Fibroblast of skin of abdomen (primary cell): ENCODE measurements around the gene UCP2.
"Not testable (repeated sequence)": the region's sequence is repeated elsewhere in the genome, so short reads cannot be mapped to it uniquely, and the experiment has no call there.

Experiments
- DNase-seq: peaks from one replicate; pipeline ENCODE4 v3.0.0-alpha.2; 2013

The UCP2 gene

GRCh38 chr11:73991471-73992006 lies 8.9 kb upstream of the UCP2 start:
- DNase-seq, result no peak

GRCh38 chr11:73990730-73991129 lies 8.1 kb upstream of the UCP2 start:
- DNase-seq, result no peak

DNA sequence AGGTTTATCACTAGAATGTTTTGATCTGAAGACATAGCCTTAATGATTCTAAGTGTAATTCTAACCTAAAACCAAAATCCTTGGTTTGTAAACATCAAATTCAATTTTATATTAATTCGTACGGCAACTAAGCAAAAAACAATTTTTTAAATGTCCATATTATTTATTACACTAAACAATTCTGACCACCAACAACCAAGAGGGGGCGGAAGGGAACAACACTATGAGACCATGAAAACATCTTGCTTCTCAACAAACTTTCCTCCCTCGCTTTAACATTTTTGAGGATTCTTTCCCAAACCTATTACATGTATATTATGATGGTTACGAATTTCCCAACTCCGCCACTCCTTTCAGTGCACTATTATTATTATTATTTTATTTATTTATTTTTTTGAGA lies 6.5 kb upstream of the UCP2 start:
- no peak for DNase-seq

- DNase-seq, result no peak
Measured at GRCh38 chr11:73988227-73988626, 5.6 kb upstream of the UCP2 start.

- DNase-seq, result not testable (repeated sequence)
Measured at GRCh38 chr11:73985661-73986060, 3.0 kb upstream of the UCP2 start.

DNA sequence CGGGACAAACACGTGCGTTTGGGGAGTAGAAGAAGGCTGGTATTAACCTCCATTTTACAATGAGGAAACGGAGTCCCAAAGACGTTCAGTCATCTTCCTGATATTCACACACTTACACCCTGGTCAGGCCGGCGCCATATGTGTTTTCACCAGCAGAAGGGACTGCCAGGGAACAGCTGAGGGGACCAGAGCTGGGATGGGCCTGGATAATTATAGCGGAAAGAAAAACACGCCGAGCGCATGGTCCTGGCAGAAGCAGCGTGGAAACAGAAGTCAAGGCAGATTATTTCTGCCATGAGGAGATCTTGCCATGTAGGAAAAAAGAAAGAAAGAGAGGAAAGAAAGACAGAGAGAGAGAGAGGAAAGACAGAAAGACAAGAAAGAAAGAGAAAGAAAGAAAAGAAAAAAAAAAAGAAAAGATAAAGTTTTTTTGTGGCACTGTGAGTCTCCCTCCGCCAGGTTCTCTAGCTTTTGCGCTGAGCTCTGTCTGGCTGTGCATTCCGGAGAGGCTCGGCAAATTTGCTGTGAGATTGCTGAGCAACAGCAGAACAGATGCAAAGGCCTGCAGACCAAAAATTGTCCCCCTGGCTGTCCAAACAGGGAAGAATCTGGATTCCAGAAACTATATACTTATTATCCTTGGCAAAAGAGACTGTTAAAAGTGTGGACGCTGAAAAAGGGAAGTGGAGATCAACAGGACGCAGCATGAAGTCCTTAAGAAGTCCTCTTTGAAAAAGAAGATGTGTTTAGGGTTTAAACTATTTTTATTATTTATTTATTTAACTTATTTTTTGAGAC lies 1.3 kb upstream of the UCP2 start:
- no peak for DNase-seq

GRCh38 chr11:73982990-73983740 lies 522 bp upstream of the UCP2 start:
- peak; percentile 79 for DNase-seq

- DNase-seq, result no peak
Measured at GRCh38 chr11:73981051-73981805, 1.4 kb downstream of the UCP2 start.

- DNase-seq, result no peak
Measured at GRCh38 chr11:73980001-73980961, 2.4 kb downstream of the UCP2 start.

DNA sequence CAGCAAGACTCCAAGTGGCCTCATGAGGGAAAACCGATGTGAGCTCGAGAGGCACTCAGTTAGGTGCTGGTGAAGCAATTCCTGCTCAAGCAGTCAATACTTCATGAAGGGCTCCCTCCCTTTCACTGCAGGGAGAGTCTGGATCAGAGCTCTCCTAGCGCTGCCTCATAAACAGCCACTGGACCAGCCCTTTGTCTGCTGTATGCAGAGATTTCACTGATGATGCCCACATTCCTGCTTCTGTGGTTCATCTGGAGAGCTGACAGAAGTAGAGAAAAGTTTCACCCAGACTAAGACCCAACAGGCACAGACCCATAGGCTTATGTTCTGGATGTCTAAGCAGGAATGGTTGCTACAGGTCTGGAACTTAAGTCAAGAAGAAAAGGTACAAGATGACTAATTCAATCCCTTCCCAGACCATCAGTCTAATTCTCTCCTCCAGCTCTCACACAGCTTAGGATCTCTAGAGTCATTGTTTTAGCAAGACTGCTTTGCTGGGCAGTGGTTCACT lies 4.0 kb downstream of the UCP2 start:
- no peak for DNase-seq

GRCh38 chr11:73977856-73978519 lies 4.7 kb downstream of the UCP2 start:
- DNase-seq, result no peak

- DNase-seq, result no peak
Measured at GRCh38 chr11:73976451-73977151, 6.0 kb downstream of the UCP2 start.

DNA sequence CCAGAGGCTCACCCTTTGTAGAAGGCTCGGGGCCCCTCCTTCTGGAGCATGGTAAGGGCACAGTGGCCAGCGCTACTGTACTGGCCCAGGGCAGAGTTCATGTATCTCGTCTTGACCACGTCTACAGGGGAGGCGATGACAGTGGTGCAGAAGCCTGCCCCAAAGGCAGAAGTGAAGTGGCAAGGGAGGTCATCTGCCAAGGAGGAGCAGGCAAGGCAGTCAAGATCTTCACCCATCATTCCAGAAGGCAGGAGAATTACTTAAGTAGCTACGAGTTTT lies 7.2 kb downstream of the UCP2 start:
- no peak for DNase-seq

DNA sequence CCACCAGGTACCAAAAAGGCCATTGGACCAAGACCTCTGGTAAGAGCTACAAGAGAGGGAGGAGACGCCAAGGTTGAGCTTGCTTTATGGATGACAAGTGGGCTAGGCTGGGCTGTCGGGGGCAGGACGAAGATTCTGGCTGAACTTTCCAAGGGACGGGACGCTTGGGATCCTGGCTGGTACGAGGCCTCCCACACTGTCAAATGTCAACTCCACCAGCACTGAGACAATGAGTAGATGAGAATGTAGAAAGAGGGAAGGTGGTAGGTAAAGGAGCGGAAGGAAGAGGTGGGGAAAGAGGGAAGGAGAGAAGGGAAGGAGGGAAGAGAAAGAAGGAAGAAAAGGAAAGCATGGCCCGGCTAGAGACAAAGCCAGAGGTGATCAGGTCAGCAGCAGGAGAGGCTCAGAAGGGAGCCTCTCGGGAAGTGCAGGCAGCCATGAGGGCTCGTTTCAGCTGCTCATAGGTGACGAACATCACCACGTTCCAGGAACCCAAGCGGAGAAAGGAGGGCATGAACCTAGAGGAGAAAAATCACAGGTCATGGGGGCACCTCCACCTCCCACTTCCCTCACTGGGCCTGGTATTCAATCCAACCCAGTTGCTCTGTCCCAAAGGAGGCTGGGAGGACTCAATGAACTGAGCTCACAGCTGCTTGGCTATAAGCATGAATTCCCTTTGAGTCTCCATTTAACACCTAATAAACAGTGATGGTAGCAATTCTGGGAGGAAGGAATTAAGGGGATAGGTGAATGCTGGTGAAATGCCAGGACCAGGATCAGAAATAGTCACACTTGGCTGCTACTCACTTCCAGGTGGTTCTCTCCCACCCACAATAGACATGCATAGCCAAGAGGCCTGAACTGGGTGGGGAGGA lies 7.8 kb downstream of the UCP2 start:
- no peak for DNase-seq

DNA sequence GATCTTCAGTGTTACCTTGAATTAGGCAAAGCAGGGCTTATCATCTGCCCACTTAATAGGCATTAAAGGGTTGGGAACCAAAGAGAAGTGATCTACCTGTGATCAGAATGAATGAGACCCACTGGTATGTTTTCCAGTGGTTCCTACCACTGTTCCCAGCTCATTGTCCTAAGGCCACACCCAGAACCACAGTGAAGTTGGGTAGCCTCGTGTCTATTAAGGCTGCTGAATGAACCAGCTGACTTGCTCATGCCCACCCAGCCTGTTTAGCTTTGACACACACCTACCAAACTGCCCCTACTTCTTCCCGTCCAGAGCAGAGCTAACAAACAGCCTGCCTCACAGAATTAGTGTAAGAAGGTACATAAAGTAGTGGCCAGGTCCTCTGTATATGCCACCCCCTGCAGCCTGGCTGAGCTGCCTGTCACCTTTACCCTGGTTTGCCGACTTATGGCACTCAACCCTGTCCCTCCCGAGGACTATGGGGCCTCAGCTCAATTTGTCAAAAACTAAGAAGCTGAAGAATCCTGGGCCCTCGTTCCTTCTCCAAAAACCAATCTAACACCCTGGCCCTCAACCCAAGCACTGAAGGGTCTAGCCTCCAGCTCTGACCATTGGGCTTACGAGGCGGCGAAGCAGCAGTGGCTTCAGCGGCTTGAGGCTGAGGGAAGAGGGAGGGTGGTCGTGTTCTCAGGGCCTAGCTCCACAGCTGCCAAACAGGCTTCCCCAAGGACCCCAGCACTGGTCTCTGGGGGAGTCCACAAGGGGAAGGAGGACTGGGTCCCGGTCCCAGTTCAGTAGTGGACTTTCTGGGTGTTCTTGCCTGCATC lies 9.8 kb downstream of the UCP2 start:
- DNase-seq, result no peak

GRCh38 chr11:73972187-73972586 lies 10.5 kb downstream of the UCP2 start:
- no peak for DNase-seq

- no peak for DNase-seq
Measured at GRCh38 chr11:73971175-73971719, 11.4 kb downstream of the UCP2 start.
